ENCODE results near the gene MRPL1. TPM values are rescaled to one million over a fixed set of nuclear protein-coding genes. Genes with fewer than 3 reads are reported as not detected.
A peak's percentile ranks its signal among the peaks of the same experiment; 100 is the strongest.

Gene MRPL1
- total and polyA plus RNA-seq, 2 donors (not counting 1 experiment from before 2014, with no cell fraction given): 25.4 to 35.6 TPM

DNA sequence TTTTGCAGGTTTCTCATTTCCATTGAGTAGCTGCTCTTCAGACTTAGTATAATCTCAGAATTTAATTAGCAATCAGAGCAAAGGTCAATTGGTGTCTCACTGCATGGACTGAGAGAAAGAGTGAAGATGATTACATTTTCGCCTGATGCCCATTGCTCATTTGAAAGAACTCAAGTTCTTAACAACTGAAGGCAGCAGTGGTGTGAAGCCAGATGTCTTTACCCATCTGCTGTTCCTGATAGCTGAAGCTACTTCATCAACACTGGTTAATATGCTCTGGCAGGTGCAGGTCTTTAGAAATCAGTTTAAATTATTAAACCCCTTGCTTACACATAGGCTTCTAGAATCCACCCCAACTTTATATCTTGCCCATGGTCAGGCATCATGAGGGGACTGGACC is 130.0 kb downstream of the MRPL1 start:
- H3K4me2 ChIP-seq (ENCODE audit: extremely low read depth, insufficient read depth, low read length): no peak overlapping the region
- H3K4me3 ChIP-seq (replicated peaks in 1 of 4; ENCODE audit: control extremely low read depth in 1 of 4, insufficient read depth in 1 of 4, low read depth in 3 of 4, low read length in 4 of 4): no peak overlapping the region
- H3K4me1 ChIP-seq (ENCODE audit: control insufficient read depth, extremely low read depth, insufficient read depth, low read length): no peaks in the 10 kb centered on the region
- no peak for DNase-seq (ENCODE audit: low read depth in 2 of 2)
- no peaks in the 10 kb centered on the region for H4K20me1 ChIP-seq (ENCODE audit: control insufficient read depth, extremely low read depth, insufficient read depth, low read length)
- H3K79me2 ChIP-seq (ENCODE audit: control insufficient read depth, insufficient read depth, low read length): no peaks in the 10 kb centered on the region
- no peak overlapping the region for H3K27ac ChIP-seq (ENCODE audit: insufficient read depth, low read length)
- no peaks in the 10 kb centered on the region for H3K36me3 ChIP-seq (ENCODE audit: control insufficient read depth, insufficient read depth, low read length)
- H3K9me3 ChIP-seq (ENCODE audit: control insufficient read depth, insufficient read depth, low read depth, low read length): no peaks in the 10 kb centered on the region
- no peaks in the 10 kb centered on the region for H3K27me3 ChIP-seq (ENCODE audit: control insufficient read depth, insufficient read depth, low read length)
- no peak overlapping the region for H3K9ac ChIP-seq (ENCODE audit: insufficient read depth, low read length)
- H2AFZ ChIP-seq (ENCODE audit: low read length): no peak overlapping the region
- TF ChIP-seq, protein P1, sequence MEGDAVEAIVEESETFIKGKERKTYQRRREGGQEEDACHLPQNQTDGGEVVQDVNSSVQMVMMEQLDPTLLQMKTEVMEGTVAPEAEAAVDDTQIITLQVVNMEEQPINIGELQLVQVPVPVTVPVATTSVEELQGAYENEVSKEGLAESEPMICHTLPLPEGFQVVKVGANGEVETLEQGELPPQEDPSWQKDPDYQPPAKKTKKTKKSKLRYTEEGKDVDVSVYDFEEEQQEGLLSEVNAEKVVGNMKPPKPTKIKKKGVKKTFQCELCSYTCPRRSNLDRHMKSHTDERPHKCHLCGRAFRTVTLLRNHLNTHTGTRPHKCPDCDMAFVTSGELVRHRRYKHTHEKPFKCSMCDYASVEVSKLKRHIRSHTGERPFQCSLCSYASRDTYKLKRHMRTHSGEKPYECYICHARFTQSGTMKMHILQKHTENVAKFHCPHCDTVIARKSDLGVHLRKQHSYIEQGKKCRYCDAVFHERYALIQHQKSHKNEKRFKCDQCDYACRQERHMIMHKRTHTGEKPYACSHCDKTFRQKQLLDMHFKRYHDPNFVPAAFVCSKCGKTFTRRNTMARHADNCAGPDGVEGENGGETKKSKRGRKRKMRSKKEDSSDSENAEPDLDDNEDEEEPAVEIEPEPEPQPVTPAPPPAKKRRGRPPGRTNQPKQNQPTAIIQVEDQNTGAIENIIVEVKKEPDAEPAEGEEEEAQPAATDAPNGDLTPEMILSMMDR (conservative IDR thresholded peaks at IDR 0.05 in 1 of 2, IDR thresholded peaks at IDR 0.05 in 1 of 2; ENCODE audit: low read depth in 1 of 2, low read length in 2 of 2): no peak
- no peak for TF ChIP-seq EZH2 (IDR thresholded peaks at IDR 0.05; ENCODE audit: low read length, missing control alignments)

GRCh38 chr4:77994194-77994721 is 131.6 kb downstream of the MRPL1 start:
- Histone ChIP-seq H3K27me3 (ENCODE audit: control insufficient read depth, insufficient read depth, low read length) (no peaks in the 10 kb centered on the region), H4K20me1 (ENCODE audit: control insufficient read depth, extremely low read depth, insufficient read depth, low read length) (no peaks in the 10 kb centered on the region), H3K36me3 (ENCODE audit: control insufficient read depth, insufficient read depth, low read length) (no peaks in the 10 kb centered on the region), H3K9ac (ENCODE audit: insufficient read depth, low read length) (no peak overlapping the region), H3K4me1 (ENCODE audit: control insufficient read depth, extremely low read depth, insufficient read depth, low read length) (no peaks in the 10 kb centered on the region), H3K4me3 (replicated peaks in 1 of 4; ENCODE audit: control extremely low read depth in 1 of 4, insufficient read depth in 1 of 4, low read depth in 3 of 4, low read length in 4 of 4) (no peak overlapping the region), H3K9me3 (ENCODE audit: control insufficient read depth, insufficient read depth, low read depth, low read length) (no peaks in the 10 kb centered on the region), H3K4me2 (ENCODE audit: extremely low read depth, insufficient read depth, low read length) (no peak overlapping the region), H3K27ac (ENCODE audit: insufficient read depth, low read length) (no peak overlapping the region), H2AFZ (ENCODE audit: low read length) (no peak overlapping the region), H3K79me2 (ENCODE audit: control insufficient read depth, insufficient read depth, low read length) (no peaks in the 10 kb centered on the region)
- DNase-seq (ENCODE audit: low read depth in 2 of 2): peak; percentile 67 to 71
- TF ChIP-seq, protein P1 (conservative IDR thresholded peaks at IDR 0.05 in 1 of 2, IDR thresholded peaks at IDR 0.05 in 1 of 2; ENCODE audit: low read depth in 1 of 2, low read length in 2 of 2): peak; percentile 57 to 69
- no peak for TF ChIP-seq EZH2 (IDR thresholded peaks at IDR 0.05; ENCODE audit: low read length, missing control alignments)

DNA sequence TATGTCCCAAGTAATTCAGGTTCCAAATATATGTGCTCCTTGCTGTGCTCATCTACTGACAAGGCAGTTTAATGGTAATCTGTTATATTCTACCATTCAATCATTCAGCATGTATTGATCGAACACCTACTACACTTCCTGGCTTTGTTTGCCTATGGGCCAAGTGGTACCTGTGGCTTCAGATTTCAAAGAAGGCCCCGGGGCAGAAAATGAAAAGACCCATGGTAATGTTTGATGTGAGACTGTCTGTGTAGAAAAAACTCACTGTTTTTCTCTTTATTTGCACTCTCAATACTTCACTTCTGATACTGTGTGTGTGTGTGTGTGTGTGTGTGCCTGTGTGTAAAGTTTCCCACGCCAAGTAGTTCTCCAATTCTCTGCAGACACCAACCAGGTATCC is 133.4 kb downstream of the MRPL1 start:
- Histone ChIP-seq H3K79me2 (ENCODE audit: control insufficient read depth, insufficient read depth, low read length) (no peaks in the 10 kb centered on the region), H3K27me3 (ENCODE audit: control insufficient read depth, insufficient read depth, low read length) (peaks cover 2% of the 10 kb centered on the region), H3K4me1 (ENCODE audit: control insufficient read depth, extremely low read depth, insufficient read depth, low read length) (no peaks in the 10 kb centered on the region), H3K4me3 (replicated peaks in 1 of 4; ENCODE audit: control extremely low read depth in 1 of 4, insufficient read depth in 1 of 4, low read depth in 3 of 4, low read length in 4 of 4) (no peak overlapping the region), H3K9me3 (ENCODE audit: control insufficient read depth, insufficient read depth, low read depth, low read length) (no peaks in the 10 kb centered on the region), H2AFZ (ENCODE audit: low read length) (no peak overlapping the region), H3K27ac (ENCODE audit: insufficient read depth, low read length) (no peak overlapping the region), H3K36me3 (ENCODE audit: control insufficient read depth, insufficient read depth, low read length) (no peaks in the 10 kb centered on the region), H4K20me1 (ENCODE audit: control insufficient read depth, extremely low read depth, insufficient read depth, low read length) (no peaks in the 10 kb centered on the region), H3K4me2 (ENCODE audit: extremely low read depth, insufficient read depth, low read length) (no peak overlapping the region), H3K9ac (ENCODE audit: insufficient read depth, low read length) (no peak overlapping the region)
- no peak for TF ChIP-seq EZH2 (IDR thresholded peaks at IDR 0.05; ENCODE audit: low read length, missing control alignments)
- TF ChIP-seq, protein P1 (conservative IDR thresholded peaks at IDR 0.05 in 1 of 2, IDR thresholded peaks at IDR 0.05 in 1 of 2; ENCODE audit: low read depth in 1 of 2, low read length in 2 of 2): no peak
- DNase-seq (ENCODE audit: low read depth in 2 of 2): no peak

Data from fibroblast of lung (primary cell).